ENCODE measurements around the gene ZNF70. TPM values are rescaled to one million over a fixed set of nuclear protein-coding genes. Genes with fewer than 3 reads are reported as not detected.

ZNF70 gene
- total RNA-seq, 4 donors from 2014 or later: 2.7 to 7.5 (median 5.9) TPM

DNA sequence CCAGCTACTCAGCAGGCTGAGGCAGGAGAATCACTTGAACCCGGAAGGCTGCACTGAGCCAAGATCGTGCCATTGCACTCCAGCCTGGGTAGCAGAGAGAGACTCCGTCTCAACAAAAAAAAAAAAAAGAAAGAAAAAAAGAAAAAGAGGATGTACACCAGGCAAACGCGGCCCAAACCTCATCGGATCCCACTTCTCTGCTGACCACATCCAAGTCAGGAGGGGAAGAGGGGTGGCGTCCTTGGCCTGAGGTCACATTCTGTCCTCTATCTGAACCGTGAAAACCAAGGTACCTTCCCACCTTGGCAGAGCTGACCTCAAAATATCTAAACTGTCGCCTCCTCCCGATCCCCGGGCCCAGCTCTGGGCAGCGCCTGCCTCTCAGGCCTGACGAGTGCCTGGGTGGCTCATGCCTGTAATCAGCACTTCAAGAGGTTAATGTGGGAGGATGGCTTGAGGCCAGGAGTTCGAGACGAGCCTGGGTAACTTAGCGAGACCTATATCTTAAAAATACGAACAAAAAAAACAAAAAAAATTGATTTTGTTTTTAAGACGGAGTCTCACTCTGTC, 35.0 kb downstream of the ZNF70 start:
- Histone ChIP-seq H3K27ac (no peak overlapping the region), H3K9me3 (no peaks in the 10 kb centered on the region), H3K4me1 (peaks cover 9 to 19% (median 12%) of the 10 kb centered on the region in 4 donors), H3K4me3 (peak overlapping the region in 3 of 4 donors; percentile 64 to 97 (median 87)), H3K36me3 (peaks cover 0 to 15% (median 3%) of the 10 kb centered on the region in 4 donors), H3K27me3 (no peaks in the 10 kb centered on the region)
- WGBS, 2 donors (ENCODE audit: low coverage in 1 of 2): 69 to 75% methylated on average over 8 to 18 of the region's 18 CpGs
- TF ChIP-seq POLR2AphosphoS5 (IDR thresholded peaks at IDR 0.05) (no peak), POLR2A (IDR thresholded peaks at IDR 0.05) (no peak), EP300 (IDR thresholded peaks at IDR 0.05; ENCODE audit: low read depth) (no peak)
- TF ChIP-seq, protein P1, sequence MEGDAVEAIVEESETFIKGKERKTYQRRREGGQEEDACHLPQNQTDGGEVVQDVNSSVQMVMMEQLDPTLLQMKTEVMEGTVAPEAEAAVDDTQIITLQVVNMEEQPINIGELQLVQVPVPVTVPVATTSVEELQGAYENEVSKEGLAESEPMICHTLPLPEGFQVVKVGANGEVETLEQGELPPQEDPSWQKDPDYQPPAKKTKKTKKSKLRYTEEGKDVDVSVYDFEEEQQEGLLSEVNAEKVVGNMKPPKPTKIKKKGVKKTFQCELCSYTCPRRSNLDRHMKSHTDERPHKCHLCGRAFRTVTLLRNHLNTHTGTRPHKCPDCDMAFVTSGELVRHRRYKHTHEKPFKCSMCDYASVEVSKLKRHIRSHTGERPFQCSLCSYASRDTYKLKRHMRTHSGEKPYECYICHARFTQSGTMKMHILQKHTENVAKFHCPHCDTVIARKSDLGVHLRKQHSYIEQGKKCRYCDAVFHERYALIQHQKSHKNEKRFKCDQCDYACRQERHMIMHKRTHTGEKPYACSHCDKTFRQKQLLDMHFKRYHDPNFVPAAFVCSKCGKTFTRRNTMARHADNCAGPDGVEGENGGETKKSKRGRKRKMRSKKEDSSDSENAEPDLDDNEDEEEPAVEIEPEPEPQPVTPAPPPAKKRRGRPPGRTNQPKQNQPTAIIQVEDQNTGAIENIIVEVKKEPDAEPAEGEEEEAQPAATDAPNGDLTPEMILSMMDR (IDR thresholded peaks at IDR 0.05): no peak
- intact Hi-C loops (cut with DNase I; ENCODE audit: low total_unique reads): no loop called here
- in situ Hi-C loops (cut with MboI; ENCODE audit: low pct_ligation_motif_present in 1 of 4, low pct_unique_long_range_greater_than_20kb in 1 of 4, low sequenced_read_pairs in 3 of 4): no loop called here
- DNase-seq: no peak

DNA sequence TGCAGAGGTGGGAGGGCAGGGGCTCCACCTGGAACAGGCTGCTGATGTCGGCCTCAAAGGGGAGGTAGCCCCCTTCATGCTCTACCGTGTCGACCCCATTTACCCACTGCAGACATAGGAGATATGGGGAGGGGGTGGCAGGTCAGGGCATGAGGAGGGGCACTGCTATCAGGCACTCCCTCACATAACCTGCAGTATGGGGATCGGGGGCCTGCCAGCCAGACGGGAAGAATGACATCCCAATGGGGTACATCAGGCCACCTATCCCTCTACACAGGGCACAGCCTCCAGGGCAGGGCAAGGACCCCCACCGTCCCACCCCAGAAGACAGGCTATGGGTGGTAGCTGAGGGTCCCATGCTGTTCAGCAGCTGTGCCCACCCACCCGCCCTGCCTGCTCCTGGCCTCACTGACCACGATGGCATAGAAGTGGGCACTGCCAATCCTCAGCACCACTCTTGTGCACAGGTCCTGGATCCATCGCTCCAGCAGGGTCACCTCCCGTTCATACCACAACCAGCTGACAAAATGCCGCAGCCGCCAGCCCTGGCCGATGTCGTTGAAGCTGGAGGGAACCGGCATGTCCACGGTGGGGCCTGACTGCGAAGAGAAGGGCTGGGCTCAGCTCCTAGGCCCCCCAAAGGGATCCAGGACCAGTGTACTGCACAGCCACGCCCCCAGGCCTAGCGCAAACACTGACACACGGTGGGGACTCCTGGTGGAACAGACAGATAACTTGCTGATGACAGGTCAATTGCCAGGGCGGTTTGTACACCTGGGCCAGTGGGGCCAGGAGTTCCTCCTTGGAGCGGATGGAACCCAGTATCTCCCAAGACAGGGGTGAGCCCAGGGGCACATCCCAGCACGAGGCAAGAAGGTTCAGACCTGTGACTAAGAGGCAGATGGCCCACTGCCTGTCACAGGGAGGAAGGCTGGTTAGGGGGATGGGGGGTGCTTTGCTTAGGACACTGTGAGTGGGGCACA, 36.0 kb downstream of the ZNF70 start:
- Histone ChIP-seq H3K36me3 (peaks cover 0 to 18% (median 3%) of the 10 kb centered on the region in 4 donors), H3K9me3 (no peaks in the 10 kb centered on the region), H3K4me1 (peaks cover 9 to 19% (median 12%) of the 10 kb centered on the region in 4 donors), H3K27me3 (no peaks in the 10 kb centered on the region), H3K4me3 (no peak overlapping the region), H3K27ac (no peak overlapping the region)
- in situ Hi-C loops (cut with MboI; ENCODE audit: low pct_ligation_motif_present in 1 of 4, low pct_unique_long_range_greater_than_20kb in 1 of 4, low sequenced_read_pairs in 3 of 4): no loop called here
- intact Hi-C loops (cut with DNase I; ENCODE audit: low total_unique reads): no loop called here
- 90% methylated on average over 22 of the region's 23 CpGs; no CpG with 5 or more reads in 1 of the 2 donors for WGBS, 2 donors (ENCODE audit: low coverage in 1 of 2)
- DNase-seq: no peak
- TF ChIP-seq POLR2A (IDR thresholded peaks at IDR 0.05) (no peak), EP300 (IDR thresholded peaks at IDR 0.05; ENCODE audit: low read depth) (no peak), POLR2AphosphoS5 (IDR thresholded peaks at IDR 0.05) (no peak)
- TF ChIP-seq, protein P1 (IDR thresholded peaks at IDR 0.05): no peak

DNA sequence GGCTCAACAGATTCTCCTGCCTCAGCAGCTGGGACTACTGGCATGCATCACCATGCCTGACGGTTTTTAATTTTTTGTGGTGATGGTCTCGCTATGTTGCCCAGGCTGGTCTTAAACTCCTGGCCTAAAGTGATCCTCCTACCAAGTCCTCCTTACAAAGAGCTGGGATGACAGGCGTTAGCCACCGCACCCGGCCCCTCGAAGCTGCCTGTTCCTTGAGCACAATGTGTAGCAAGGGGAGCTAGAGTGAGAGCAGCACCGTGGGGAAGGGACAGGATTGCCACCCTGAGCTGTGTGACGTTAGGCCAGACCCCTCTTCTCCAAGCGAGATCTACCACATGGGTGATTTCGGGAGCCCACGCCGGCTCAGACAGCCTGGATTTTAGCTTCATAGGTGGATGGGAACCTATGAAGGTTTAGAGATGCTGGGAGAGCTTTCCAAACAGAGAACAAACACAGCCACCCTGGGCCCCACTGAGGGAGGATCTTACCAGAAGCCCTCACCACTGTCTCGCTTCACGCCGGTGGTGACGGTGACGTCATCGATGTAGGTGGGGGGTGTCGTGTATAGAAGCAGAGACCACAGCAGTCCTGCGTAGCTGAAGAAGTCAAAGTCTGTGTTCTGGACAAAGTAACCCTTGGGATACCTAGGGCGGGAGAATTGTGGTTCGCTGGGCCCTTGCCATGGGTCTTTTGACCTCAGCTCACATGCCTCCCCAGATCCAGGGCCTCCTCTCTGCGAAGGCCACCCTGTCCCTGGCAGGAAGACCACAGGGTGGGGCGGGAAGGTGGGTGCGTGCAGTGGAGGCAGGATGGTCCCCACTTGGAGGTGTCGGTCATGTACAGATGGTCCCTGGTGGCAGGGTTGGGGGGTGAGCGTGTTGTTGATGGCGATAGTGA, 37.0 kb downstream of the ZNF70 start:
- no peak for DNase-seq
- intact Hi-C loops (cut with DNase I; ENCODE audit: low total_unique reads): no loop called here
- WGBS, 2 donors (ENCODE audit: low coverage in 1 of 2): 91 to 97% methylated on average over 5 to 28 of the region's 28 CpGs
- Histone ChIP-seq H3K9me3 (no peaks in the 10 kb centered on the region), H3K4me3 (no peak overlapping the region), H3K27me3 (no peaks in the 10 kb centered on the region), H3K27ac (no peak overlapping the region), H3K4me1 (peaks cover 9 to 19% (median 12%) of the 10 kb centered on the region in 4 donors), H3K36me3 (peaks cover 0 to 24% (median 9%) of the 10 kb centered on the region in 4 donors)
- in situ Hi-C loops (cut with MboI; ENCODE audit: low pct_ligation_motif_present in 1 of 4, low pct_unique_long_range_greater_than_20kb in 1 of 4, low sequenced_read_pairs in 3 of 4): no loop called here
- TF ChIP-seq EP300 (IDR thresholded peaks at IDR 0.05; ENCODE audit: low read depth) (no peak), POLR2A (IDR thresholded peaks at IDR 0.05) (no peak), POLR2AphosphoS5 (IDR thresholded peaks at IDR 0.05) (no peak)
- TF ChIP-seq, protein P1 (IDR thresholded peaks at IDR 0.05): no peak
